ENCODE results near the gene PHF5A. TPM values are rescaled to one million over a fixed set of nuclear protein-coding genes. Genes with fewer than 3 reads are reported as not detected.

PHF5A gene
- total and polyA plus RNA-seq, 10 of the 15 experiments (the other 5 are each of a cell fraction or from before 2014, with no cell fraction given): 40.5 to 115 (median 79.2) TPM

DNA sequence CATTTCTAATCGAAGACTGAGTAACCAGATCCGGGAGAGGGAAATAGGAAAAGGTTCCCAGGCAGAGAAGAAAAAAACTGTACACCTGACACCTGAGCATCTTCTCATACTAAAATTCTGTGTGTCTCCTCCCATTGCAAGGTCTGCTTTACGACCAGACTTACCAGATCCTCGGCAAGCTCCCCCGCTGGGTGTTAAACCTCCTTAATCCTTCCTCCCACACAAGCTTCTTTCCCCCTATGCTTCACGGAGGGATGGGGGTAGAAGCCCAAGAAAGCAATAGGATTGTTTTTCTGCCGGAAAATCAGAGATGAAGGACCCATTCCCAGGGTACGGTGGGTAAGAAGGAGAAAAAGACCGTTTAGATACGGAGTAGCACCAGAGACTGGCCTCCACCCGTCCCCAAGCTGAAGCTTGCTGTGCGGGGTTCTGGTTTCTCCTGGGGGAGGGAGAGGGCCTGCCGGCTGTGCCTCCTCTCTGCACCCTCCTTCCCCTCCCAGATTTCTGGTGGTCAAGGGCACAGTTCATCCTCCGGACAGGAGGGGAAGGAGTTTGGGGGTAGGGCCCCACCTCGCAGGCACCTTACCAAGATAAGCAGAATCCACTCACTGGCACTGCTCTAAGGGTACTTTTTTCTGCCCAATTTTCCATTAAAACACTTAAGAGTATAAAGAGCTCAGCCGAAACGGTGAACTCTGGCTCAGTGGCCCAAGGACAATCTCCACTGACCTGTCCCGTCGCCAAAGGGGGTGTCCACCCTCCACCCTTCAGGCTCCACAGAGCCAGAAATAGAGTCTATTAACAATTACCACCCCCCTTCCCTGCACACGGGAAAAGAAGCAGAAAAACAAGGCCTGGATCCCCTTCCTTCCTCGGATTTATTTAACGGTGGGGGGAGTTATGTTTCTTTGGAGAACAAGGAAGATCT lies 23.1 kb downstream of the PHF5A start:
- Histone ChIP-seq H3K9ac (ENCODE audit: control insufficient read depth, insufficient read depth, low read length) (peak overlapping the region; percentile 88), H3K4me1 (ENCODE audit: control insufficient read depth, insufficient read depth, low read length) (peaks cover 4% of the 10 kb centered on the region; the same call in 1 of the 2 replicates), H3K79me2 (ENCODE audit: control insufficient read depth, insufficient read depth, low read length) (peaks cover 66% of the 10 kb centered on the region), H2AFZ (ENCODE audit: control insufficient read depth, low read depth, low read length) (peak overlapping the region; percentile 85; the same call in 1 of the 2 replicates), H3K36me3 (ENCODE audit: control insufficient read depth in 2 of 2, insufficient read depth in 2 of 2, low read length in 1 of 2) (peaks cover 0 to 9% of the 10 kb centered on the region in 2 experiments; a peak in 1 of 4 replicates), H3K27ac (ENCODE audit: control insufficient read depth, insufficient read depth) (peak overlapping the region; percentile 88), H3K4me2 (ENCODE audit: control insufficient read depth, insufficient read depth) (peak overlapping the region; percentile 92), H4K20me1 (ENCODE audit: control insufficient read depth, insufficient read depth) (0 out of 2 replicates have a peak, but pooled peaks cover 4% of the 10 kb centered on the region), H3K27me3 (replicated peaks in 1 of 2; ENCODE audit: control insufficient read depth in 2 of 2, insufficient read depth in 2 of 2, low read length in 1 of 2) (no peaks in the 10 kb centered on the region), H3K4me3 (peak overlapping the region; percentile 86), H3K9me3 (replicated peaks; ENCODE audit: control insufficient read depth, insufficient read depth, low read length) (no peaks in the 10 kb centered on the region)
- POLR2A ChIA-PET: interaction anchor here (0.5 to 6.3 kb wide), 18 partner anchors 9 to 222 kb away, joined by 3 to 122 read pairs (median 5); partner anchors contain the start of genes ACO2, DESI1, PHF5A and PMM1
- no peak for TF ChIP-seq ZNF622 (IDR thresholded peaks at IDR 0.05)
- peak in 1 of 2 experiments; percentile 48; a peak in 1 of 4 replicates for TF ChIP-seq IKZF2 (IDR thresholded peaks at IDR 0.05)
- TF ChIP-seq SIN3A (IDR thresholded peaks at IDR 0.05; ENCODE audit: low read depth, low read length): 0 out of 2 replicates have a peak, but pooled peaks have one; percentile 13
- TF ChIP-seq WRNIP1 (IDR thresholded peaks at IDR 0.05; ENCODE audit: borderline replicate concordance, low read depth, low read length): no peak
- peak; percentile 8; the same call in 1 of the 2 replicates for TF ChIP-seq EED (IDR thresholded peaks at IDR 0.05; ENCODE audit: low read depth)
- TF ChIP-seq NBN (IDR thresholded peaks at IDR 0.05): no peak
- TF ChIP-seq RELA (IDR thresholded peaks at IDR 0.05; ENCODE audit: borderline replicate concordance, partially characterized antibody): no peak
- no peak for FAIRE-seq
- in situ Hi-C loops (cut with MboI) (no loop called here), intact Hi-C loops (cut with micrococcal nuclease; ENCODE audit: unreplicated experiment) (loop anchor here (2.0 to 5.0 kb wide), 2 partner anchors 41 to 57 kb away; no protein-coding TSS in a partner anchor)
- under 1% methylated on average over 22 of the region's 22 CpGs for WGBS (ENCODE audit: insufficient coverage, insufficient replicate concordance, low lambda C conversion rate, missing lambda C conversion rate)
- BruUV-seq (replicated peaks): no TSS peak
- no peak for DNase-seq (ENCODE audit: low read depth, low spot score)
- no peak for ATAC-seq
- SMC1A ChIA-PET (ENCODE audit: uncharacterized antibody, unreplicated experiment): interaction anchor here (0.7 to 3.8 kb wide), 12 partner anchors 18 to 101 kb away, joined by 3 to 18 read pairs (median 4); partner anchors contain the start of genes ACO2 and PHF5A
- CTCF ChIA-PET: interaction anchor here (0.6 to 4.3 kb wide), 10 partner anchors 8 to 159 kb away, joined by 3 to 26 read pairs (median 4); partner anchors contain the start of genes ACO2, PHF5A and RANGAP1
- RAD21 ChIA-PET (ENCODE audit: unreplicated experiment): interaction anchor here (0.6 to 2.8 kb wide), 14 partner anchors 23 to 1322 kb away, joined by 3 to 22 read pairs (median 6); partner anchors contain the start of genes ACO2, PHF5A and TEF
